Measurements from ENCODE around the gene ENOX1.

The ENOX1 gene

DNA sequence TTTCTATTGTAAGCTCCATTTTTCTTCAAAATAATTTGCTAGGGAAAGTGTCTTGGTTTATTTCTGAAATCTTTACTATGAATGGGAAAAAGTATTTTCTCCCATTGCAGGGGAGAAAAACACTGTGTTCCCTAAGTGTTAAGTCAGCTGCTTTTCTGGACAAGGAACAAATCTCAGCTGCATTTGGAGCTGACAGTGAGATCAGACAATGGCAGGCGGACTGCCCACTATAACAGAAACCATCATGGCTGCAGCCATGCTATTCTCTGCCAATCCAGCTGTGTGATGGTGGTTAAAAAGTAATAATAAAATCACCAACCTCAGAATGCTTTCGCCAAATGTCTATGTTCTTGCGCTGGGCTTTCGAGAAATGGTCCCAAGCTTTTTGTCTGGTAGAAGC, 460.7 kb downstream of the ENOX1 start:
- TF ChIP-seq ZFX (IDR thresholded peaks at IDR 0.05; ENCODE audit: borderline replicate concordance): no peak
- TF ChIP-seq, protein P1, sequence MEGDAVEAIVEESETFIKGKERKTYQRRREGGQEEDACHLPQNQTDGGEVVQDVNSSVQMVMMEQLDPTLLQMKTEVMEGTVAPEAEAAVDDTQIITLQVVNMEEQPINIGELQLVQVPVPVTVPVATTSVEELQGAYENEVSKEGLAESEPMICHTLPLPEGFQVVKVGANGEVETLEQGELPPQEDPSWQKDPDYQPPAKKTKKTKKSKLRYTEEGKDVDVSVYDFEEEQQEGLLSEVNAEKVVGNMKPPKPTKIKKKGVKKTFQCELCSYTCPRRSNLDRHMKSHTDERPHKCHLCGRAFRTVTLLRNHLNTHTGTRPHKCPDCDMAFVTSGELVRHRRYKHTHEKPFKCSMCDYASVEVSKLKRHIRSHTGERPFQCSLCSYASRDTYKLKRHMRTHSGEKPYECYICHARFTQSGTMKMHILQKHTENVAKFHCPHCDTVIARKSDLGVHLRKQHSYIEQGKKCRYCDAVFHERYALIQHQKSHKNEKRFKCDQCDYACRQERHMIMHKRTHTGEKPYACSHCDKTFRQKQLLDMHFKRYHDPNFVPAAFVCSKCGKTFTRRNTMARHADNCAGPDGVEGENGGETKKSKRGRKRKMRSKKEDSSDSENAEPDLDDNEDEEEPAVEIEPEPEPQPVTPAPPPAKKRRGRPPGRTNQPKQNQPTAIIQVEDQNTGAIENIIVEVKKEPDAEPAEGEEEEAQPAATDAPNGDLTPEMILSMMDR (IDR thresholded peaks at IDR 0.05): no peak
- no peak overlapping the region for H3K27ac ChIP-seq

DNA sequence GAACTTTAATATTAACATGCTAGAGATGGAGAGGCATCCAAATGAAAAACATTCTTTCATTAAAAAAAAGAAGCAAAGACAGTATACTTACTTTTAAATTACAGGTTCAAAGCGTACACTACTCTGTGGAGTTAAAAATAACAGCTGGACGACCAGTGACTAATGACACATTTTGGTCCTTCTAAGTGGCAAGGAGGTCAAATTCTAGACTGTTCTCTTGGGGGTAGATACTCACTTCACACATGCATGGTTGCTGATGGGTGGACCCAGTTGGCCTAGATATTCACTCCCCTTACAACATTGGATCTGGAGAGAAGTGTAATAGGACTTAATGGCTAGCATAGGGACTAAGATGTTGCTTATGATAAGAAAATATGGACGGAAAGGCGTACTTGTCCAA, 461.1 kb downstream of the ENOX1 start:
- H3K27ac ChIP-seq: no peak overlapping the region
- TF ChIP-seq, protein P1 (IDR thresholded peaks at IDR 0.05): no peak
- TF ChIP-seq ZFX (IDR thresholded peaks at IDR 0.05; ENCODE audit: borderline replicate concordance): no peak

DNA sequence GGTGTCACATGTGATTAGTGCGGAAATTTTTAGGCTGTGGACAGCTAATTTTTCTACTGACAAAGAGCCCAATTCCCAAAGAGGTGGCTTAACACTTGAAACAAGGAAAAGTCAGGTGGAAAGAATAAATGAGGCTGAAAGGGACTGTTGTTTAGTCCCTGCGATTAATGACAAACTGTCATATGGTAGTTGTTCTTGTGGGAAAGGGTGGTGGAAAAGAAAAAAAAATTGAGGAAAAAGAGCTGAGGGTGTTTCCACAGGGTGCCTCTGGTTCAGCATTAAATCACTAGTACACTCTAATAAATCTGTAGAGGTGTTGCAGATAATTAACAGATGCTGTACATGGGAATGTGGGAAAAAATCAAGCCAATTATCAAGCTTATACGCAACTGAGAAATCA, 462.6 kb downstream of the ENOX1 start:
- no peak overlapping the region for H3K27ac ChIP-seq
- TF ChIP-seq, protein P1 (IDR thresholded peaks at IDR 0.05): no peak
- TF ChIP-seq ZFX (IDR thresholded peaks at IDR 0.05; ENCODE audit: borderline replicate concordance): no peak

DNA sequence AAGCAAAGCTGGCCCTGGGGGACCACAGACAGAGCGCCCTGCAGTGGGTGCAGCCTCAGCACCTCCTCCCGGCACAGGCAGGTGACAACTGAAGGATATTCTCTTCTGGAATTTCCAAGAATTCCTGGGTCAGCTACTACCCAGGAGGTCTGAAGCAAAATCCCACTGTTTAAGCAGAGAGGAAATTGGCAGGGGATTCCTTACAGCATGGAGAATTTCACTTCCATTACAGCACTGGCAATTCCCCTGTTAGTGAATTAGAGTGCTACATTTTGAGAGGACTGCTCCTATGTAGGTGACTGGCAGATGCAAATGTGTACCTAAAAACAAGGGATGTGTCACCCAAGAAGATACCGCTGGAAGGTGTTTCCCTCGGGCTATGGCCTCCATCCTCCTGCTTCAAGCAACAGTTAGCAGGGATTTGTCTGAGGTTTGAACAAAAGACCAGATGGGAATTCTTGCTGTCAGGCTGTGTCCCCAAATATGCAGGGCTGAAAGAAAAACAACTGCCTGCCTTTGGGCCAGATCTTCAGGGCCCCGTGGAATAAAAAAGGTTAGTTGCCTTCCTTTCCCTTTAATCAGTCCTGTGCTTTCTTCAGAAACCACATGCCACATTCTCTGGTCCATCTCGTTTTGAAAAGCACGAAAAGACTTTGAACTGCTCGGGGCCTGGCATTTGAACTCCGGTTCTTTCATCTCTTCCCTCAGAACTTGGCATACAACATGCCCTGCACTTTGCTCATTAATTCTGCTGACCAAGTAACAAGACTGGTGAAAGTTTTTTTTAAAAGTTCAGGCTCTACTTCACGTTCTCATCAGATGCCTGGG, 466.9 kb downstream of the ENOX1 start:
- TF ChIP-seq ZFX (IDR thresholded peaks at IDR 0.05; ENCODE audit: borderline replicate concordance): no peak
- TF ChIP-seq, protein P1 (IDR thresholded peaks at IDR 0.05): no peak

DNA sequence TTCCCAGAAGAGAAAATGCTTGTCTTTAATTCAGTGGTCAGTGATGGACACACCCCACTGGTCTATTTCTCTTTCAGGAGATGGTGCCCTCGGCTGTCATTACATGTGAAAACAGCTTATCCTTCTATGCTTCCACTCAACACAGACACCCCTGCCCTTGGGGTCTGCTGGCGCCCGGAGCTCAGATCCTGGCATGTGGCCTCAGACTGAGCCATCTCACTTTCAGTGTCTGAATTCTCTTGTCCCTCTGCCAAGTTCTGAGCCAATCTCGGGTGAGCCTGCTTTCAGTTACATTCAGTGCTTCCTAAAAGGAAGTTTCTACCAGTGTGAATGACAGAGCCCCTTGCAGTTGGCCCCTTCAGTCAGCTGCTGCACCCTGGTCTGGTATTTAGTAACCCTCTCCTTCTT, 469.8 kb downstream of the ENOX1 start:
- no peak overlapping the region for H3K27ac ChIP-seq
- TF ChIP-seq ZFX (IDR thresholded peaks at IDR 0.05; ENCODE audit: borderline replicate concordance): no peak
- TF ChIP-seq, protein P1 (IDR thresholded peaks at IDR 0.05): no peak

More for the DNA sequence above, 466.9 kb downstream of the ENOX1 start:
- no peak overlapping the region for H3K27ac ChIP-seq

DNA sequence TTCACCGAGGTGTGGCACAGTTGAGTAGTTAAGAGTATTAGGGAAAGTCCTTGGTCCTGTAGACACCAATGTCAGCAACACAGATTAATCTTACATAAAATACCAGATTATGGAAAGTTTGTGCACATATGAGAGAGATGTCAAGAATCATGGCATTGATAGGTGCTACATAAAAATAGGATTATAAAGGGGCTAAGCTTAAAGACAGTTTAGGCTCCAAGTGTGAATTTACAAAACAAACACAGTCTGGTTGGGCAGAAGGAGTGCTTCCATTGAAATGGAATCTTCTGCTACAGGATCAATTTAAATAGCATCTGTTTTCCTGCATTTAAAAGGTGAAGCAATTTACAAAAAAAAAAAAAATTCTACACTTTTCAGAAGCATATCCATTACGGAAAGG, 470.5 kb downstream of the ENOX1 start:
- TF ChIP-seq ZFX (IDR thresholded peaks at IDR 0.05; ENCODE audit: borderline replicate concordance): no peak
- TF ChIP-seq, protein P1 (IDR thresholded peaks at IDR 0.05): no peak
- H3K27ac ChIP-seq: no peak overlapping the region

DNA sequence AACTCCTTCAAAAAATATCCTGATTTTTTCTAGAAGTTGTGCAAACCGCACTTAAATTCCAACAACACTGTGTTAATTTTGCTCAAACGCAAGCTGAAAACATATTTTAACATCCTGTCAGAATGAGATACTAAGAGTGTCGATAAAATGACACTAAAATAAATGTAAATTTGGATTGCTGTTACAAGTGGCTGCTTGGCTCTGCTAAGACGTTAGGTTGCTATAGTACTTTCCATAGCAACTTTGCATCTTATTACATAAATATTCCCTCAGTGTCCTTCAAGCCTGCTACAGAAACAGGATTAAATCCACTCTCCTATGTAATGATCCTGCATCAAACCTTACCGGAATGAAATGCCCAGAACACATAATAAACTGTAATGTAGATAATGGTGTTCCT, 471.2 kb downstream of the ENOX1 start:
- H3K27ac ChIP-seq: no peak overlapping the region
- TF ChIP-seq, protein P1 (IDR thresholded peaks at IDR 0.05): no peak
- TF ChIP-seq ZFX (IDR thresholded peaks at IDR 0.05; ENCODE audit: borderline replicate concordance): no peak
